ENCODE results near the gene GNGT1. TPM values are rescaled to one million over a fixed set of nuclear protein-coding genes. Genes with fewer than 3 reads are reported as not detected.
A peak's percentile ranks its signal among the peaks of the same experiment; 100 is the strongest.

GNGT1 gene
- total RNA-seq, 1 donor from 2014 or later, result not detected

DNA sequence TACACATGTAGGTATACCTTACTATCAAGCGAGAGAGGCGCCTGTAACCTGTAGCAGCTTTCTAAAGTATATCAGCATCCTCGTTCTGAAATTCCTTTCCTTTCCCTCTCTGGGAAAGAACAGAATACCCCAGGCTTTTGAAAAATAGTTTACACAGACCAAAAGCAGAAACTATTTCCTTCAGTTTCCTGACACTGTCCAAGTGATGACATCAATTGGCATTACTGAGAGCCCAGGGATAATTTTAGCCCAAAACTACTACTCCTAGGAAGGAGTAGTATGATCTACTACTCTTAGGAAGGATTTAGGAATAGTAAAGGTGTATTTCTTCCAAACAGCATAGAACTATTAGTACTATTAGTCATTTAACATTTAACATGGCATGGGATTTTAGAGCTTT, 21.2 kb downstream of the GNGT1 start:
- no peak for DNase-seq (ENCODE audit: low spot score)
- ATAC-seq, result peak; percentile 79
- intact Hi-C loops (cut with DNase I), result loop anchor here (5.0 kb wide), 1 partner anchor 550 kb away; no protein-coding TSS in a partner anchor

DNA sequence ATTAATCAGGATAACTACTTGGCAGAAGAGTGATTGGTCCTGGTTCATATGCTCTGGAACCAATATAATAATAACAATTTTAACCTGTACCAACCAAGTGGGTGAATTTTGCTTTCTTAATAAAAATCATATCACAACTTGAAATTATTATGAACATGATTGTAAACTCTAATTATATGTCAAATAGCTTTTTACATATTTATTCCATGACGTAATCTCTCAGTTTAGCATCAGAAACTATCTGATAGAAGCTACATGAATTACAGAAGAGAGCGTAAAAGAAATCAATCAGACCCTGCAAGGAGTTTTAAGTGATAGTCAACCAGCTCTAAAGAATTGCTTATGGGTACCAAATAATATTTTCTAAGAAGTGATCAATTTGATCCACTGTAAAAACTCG, 25.3 kb downstream of the GNGT1 start:
- ATAC-seq (no peak), DNase-seq (ENCODE audit: low spot score) (no peak)
- intact Hi-C loops (cut with DNase I), result no loop called here

DNA sequence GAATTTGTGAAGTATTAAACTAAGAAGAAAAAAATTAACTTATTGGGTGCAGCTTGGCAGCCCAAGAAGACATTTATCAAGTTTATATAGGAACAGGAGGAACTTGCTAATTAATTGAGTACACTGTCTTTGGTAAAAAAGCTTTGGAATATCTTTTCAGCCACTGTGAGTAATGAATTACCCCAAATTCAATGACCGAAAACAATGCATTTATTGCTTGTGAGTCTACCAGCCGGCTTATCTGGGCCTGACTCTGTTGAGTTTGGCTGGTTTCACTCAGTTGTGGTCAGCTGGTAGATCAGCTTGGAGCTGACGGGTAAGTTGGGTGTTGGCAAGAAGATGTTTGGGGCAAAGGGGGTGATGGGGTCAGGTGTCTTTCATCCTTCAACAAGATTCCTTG, 26.8 kb downstream of the GNGT1 start:
- DNase-seq (ENCODE audit: low spot score) (no peak), ATAC-seq (no peak)
- intact Hi-C loops (cut with DNase I), result no loop called here

DNA sequence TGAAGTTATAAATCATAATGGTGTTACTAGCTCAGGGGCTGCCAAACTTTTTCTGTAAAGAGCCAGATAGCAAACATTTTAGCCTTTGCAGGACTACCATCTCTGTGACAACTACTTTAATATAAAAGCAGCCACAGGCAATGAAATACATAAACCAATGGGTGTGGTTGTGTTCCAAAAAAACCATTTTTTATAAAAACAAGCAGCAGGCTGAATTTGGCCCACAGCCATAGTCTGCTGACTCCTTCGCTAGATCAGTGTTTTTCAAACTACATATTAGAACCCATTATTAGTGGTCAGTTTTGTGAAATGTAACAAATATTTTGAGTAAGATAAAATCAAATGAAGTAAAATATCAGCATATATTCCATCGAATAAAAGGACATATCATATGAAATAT, 28.7 kb downstream of the GNGT1 start:
- intact Hi-C loops (cut with DNase I), result no loop called here
- ATAC-seq, result no peak
- peak; percentile 61 for DNase-seq (ENCODE audit: low spot score)

DNA sequence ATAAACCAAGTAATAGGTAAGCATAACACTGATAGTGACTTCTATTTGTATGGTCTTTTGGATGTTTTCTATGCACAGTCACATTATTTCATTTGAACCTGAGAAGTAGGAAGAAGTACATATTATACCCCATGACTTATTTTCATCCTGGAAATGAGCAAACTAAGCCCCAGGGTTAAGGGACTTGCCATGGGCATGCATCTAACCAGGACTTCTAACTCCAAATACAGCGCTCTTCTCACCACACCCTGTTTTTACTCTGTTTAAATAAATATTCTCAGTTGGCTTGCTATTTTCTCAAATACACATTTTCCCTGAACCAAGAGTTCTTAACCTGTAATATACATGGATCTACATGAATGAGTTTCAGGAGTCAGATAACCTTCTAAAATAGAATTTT, 31.5 kb downstream of the GNGT1 start:
- ATAC-seq, result no peak
- intact Hi-C loops (cut with DNase I), result no loop called here
- DNase-seq (ENCODE audit: low spot score), result no peak

DNA sequence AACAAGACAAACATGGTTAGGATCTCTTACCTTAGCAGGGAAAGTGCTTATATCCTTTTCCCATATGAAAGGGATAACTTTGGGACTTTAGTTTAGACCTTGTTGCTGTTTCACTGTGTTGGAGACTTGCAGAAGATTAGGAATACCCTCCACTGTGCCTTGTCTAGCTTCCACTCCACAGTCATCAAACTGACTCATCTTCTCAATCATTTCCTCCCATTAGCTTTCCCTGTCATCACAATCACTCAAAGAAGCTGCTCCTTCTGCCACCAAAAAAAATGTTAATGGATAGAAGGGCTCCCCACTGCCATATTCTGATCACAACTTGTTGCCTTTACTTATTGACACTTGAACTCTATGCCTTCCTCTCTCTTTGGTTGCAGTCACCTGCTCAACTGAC, 31.9 kb downstream of the GNGT1 start:
- intact Hi-C loops (cut with DNase I), result no loop called here
- ATAC-seq, result no peak

DNA sequence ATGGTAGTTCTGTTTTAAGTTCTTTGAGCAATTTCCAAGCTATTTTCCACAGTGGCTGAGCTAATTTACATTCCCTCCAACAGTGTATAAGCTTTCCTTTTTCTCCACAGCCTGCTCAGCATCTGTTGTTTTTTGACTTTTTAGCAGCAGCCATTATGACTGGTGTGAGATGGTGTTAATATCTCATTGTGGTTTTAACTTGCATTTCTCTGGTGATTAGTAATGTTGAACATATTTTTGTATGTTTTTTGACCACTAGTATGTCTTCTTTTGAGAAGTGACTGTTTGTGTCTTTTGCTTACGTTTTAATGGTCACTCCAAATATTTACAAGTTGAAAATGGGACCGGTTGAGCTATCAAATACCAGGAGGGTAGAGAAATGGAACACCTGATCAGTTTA, 35.6 kb downstream of the GNGT1 start:
- DNase-seq (ENCODE audit: low spot score) (no peak), ATAC-seq (no peak)
- intact Hi-C loops (cut with DNase I), result no loop called here

More for the DNA sequence above, 31.9 kb downstream of the GNGT1 start:
- no peak for DNase-seq (ENCODE audit: low spot score)

DNA sequence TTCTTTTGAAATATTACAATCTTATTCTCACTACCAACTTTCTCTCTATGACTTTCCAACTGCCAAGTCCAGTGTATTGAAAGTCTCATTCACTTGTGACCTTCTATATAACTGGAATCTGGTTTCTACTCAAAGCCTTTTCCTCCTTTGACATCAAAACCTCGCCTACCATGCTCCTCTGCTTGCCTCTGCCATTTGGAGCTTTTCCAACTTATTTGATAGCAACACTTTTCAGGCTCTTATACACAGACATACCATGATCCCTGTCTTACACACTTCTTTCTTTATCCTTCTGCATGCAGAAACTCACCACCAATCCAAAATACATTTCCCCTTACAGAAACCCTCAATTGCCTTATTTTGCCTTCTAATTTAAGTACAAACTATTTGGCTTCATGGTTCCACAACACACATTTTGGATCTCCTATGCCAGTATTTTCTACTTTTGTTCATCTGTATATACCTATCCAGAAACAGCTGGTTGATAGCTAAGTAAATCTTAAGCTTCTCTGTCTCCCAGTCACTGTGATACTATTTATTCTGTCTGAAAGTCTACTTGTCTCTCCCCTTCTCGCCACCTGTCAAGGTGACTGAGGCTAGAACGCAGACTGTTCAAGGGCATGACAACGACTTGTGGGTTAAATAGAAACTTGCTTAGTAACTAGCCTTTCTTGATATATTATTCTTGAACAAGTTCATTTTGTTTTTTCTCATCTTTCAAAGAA, 37.6 kb downstream of the GNGT1 start:
- DNase-seq (ENCODE audit: low spot score) (no peak), ATAC-seq (no peak)
- intact Hi-C loops (cut with DNase I), result no loop called here

DNA sequence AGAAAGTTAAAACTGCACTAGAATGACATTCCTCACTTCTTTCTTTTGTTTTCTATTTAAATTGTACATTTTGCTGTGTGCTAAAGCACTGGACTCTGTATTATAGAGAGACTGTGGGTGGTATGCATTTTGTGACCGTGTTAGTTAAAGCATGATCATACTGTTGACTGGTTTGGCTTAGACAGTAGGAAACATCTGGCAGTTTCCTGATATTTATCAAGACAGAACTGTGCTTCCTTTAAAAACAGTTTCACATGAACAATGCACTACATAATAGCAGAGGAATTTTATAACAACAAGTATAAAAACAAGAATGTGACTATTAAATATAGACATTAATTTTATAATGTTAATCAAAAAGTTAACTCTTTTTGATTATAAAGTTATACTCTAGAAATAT, 38.3 kb downstream of the GNGT1 start:
- DNase-seq (ENCODE audit: low spot score) (no peak), ATAC-seq (peak; percentile 24)
- intact Hi-C loops (cut with DNase I), result no loop called here

DNA sequence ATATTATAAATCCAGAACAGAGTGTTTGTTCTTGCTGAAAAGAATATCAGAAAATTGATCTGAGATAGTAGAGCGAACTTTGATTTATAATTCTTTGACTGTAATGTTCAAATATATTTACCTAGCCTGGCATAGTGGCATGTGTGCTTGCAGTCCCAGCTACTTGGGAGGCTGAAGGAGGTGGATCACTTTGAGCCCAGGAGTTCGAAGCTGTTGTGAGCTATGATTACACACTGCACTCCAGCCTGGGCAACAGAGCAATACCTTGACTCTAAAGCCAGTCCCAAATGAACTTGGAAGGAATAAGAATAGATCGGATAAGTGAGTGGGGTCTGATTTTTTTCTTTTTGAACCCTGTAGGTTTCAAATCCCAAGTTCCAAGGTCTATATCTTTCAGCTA, 38.7 kb downstream of the GNGT1 start:
- DNase-seq (ENCODE audit: low spot score), result no peak
- intact Hi-C loops (cut with DNase I), result no loop called here
- no peak for ATAC-seq

DNA sequence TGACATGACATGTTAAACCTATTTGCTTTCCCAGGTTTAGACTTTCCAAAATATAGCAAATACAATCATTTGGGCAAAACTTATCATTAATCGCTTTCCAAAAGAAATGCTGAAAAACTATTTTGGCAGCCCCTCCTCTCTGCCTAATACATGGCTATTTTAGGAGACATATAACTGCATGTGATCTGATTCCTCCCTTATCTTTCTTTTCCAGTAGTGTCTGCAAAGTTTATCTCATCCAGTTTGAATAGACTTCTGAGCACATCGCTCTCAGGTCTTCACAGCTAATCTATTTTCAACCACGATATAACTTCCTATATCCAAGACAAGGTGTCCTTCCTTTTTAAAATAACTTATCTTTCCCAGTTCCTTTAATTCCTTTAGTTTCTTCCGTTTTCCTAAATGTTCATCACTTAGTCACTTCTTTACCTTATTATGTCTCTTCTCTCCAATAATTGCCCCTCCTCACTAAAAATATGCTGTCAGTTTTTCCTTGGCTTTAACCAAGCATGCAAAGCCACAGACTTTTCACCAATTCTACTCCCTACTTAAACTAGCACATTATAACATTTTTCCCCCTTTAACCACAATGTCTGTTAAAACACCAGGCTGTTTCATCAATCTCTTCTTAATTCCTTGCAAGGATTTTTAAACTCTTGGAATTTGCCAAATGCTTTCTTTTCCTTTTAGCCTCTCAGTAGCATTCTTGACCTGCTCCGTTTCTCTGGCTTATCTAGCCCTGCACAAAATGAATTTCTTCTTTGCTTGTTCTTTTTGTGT, 39.6 kb downstream of the GNGT1 start:
- ATAC-seq (no peak), DNase-seq (ENCODE audit: low spot score) (no peak)
- intact Hi-C loops (cut with DNase I), result no loop called here

DNA sequence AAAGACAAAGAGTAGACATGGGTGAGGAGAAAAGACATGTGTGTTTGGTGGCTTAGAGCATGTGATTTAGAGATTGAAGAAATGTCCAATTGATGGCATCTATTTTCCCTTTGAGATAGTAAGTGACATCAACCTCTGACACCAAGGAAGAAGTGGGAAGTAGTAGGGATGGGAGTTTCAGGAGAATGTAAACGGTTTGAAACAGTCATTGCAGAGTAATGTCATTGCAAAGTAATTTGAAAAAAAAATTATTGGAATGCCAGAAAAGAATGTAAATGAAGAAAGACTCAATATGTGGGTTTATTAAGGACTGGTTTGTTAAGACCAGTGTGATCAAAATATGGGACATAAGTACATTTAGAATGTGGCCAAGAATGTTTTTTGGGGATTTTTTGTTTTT, 41.7 kb downstream of the GNGT1 start:
- intact Hi-C loops (cut with DNase I), result no loop called here
- ATAC-seq (no peak), DNase-seq (ENCODE audit: low spot score) (no peak)

DNA sequence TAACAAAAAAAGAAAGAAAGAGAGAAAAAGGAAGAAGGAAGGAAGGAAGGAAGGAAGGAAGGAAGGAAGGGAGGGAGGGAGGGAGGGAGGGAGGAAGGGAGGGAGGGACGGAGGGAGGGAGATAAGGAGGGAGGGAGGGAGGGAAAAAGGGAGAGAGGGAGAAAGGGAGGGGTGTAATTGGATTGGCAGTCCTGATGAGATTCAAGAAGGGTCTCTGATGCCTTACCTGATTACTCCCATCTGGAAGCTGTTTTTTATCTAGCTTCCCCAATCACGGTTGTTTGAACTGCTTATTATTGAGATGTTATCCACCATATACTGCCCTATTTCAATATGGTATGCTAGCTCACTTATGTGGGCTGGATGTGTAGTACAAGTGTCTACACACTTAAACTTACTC, 42.5 kb downstream of the GNGT1 start:
- intact Hi-C loops (cut with DNase I), result no loop called here
- DNase-seq (ENCODE audit: low spot score) (no peak), ATAC-seq (no peak)

DNA sequence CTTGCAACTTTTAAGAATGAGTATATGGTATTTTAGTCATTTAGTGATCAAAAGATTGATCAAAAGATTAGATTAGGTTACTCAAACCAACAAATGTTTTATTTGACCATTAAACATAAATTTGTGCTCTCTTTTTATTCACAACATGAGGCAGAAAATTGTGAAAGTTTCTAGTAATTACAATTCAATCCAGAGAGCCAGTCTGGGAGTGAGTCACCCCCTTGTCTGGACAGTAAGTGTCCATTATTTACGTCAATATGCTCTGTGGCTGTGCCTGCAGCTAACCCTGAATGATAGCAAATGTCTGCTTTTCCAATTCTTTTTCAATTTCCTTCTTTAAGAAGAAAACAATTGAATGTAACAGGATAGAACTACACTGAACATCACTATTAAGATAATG, 43.1 kb downstream of the GNGT1 start:
- no peak for DNase-seq (ENCODE audit: low spot score)
- intact Hi-C loops (cut with DNase I), result no loop called here
- ATAC-seq, result no peak

DNA sequence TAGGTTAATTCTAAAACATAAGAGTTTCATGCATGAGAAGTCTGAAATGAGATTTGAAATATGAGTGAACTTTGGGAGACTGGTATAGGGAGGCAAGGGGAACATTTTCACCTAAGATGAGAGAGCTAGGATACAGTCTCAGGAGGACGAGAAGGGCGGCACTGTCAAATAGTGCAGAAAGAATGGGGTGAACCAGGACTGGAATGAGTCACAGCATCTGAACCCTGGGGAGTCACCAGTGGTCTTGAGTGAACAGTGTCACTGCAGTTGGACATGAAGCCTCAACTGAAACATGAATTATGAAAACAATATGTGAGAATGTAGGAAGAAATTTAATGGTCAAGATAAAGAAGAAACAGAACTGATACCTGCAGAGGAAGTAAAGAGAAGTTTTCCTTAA, 48.9 kb downstream of the GNGT1 start:
- no peak for DNase-seq (ENCODE audit: low spot score)
- intact Hi-C loops (cut with DNase I), result no loop called here
- ATAC-seq, result no peak

DNA sequence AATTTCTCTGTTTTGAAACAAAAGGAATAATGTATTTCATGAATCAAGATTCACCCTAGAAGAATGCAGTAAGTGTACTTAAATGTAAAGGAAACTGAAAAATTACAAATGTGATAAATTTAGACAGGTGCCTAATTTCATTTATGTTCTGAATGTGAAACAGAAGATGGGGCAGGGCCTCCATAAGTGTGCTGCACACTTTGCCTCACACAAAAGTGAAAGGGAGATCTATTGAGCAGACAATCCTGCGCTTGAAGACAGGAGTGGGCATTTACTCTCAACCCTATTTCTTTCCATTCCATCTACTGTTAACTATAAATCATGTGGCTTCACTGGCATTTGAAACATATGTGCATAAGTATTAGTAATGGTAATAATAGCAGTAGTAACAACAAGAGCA, 51.4 kb downstream of the GNGT1 start:
- DNase-seq (ENCODE audit: low spot score), result no peak
- ATAC-seq, result no peak
- intact Hi-C loops (cut with DNase I), result no loop called here

DNA sequence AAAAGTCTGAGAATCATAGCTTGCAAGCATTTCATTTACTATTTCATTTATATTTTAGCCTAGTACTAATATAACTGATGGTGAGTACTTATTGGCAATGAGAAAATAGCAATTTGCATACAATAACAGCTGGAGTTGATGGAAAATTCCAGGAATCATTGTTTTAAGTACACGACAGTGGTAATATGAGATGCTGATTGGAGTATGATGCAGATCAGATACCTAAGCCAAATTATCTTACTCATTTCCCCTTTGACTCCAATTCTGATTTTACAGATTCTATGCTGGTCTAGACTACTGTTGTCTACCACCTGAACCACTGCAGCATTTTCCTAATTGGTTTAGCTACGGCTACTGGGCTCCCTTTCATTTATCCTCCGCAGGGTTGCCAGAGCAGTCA, 51.8 kb downstream of the GNGT1 start:
- ATAC-seq (no peak), DNase-seq (ENCODE audit: low spot score) (no peak)
- intact Hi-C loops (cut with DNase I), result no loop called here

DNA sequence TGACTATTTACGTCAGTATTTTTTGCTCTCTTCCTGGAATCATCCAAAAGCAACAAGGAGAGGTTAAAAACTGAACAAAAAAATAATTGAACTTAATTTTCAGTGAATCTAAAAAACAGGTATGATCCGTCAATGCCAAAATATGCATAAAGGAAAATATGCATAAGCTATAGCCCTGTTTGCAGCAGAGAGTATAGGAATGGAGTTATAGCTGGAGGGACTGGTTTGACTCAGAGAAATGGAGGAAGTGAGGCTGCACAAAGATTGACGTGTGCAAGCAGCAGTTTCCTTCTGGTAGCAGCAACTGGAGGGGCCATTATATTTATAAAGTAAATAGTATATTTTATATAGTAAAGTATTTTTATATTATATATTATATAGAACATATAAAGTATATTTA, 52.3 kb downstream of the GNGT1 start:
- no peak for ATAC-seq
- intact Hi-C loops (cut with DNase I), result no loop called here

More for the DNA sequence above, 52.3 kb downstream of the GNGT1 start:
- no peak for DNase-seq (ENCODE audit: low spot score)

All from sciatic nerve (tissue), 2 donors.